HCT116 (cell line): ENCODE results near the gene NOL3. TPM values are rescaled to one million over a fixed set of nuclear protein-coding genes. Genes with fewer than 3 reads are reported as not detected.

ENCODE experiments used
- ATAC-seq: fragments of 200-7000 bp; cut with Tn5 transposase; 2 replicates; pipeline ENCODE4 v1.9.1; 2020; ENCODE audit warnings: mild to moderate bottlenecking, moderate library complexity
- BruUV-seq: library from RNA; stranded (reverse); fragments of 400-500 nt; replicated peaks from 2 replicates; lab custom pipeline; 2021; lab: Mats Ljungman, UMichigan
- CTCF ChIA-PET: fragments of 300-600 bp; sonication (Branson Sonifier 250); formaldehyde crosslinking; loops from one replicate; lab custom pipeline; 2021; ENCODE audit warnings: antibody characterized with exemption; lab: Charles Lee
- POLR2A ChIA-PET: fragments of 300-600, 350-600 bp; sonication (Branson Sonifier 250); formaldehyde crosslinking; loops from one replicate; lab custom pipeline; 2021; ENCODE audit warnings: antibody characterized with exemption; lab: Charles Lee
- RAD21 ChIA-PET, 2 experiments: fragments of 300-600 bp; sonication (Branson Sonifier 250); formaldehyde crosslinking; loops; one replicate each; lab custom pipeline; 2023; ENCODE audit warnings: low total read pairs in 2 of 2; ENCODE audit not compliant: uncharacterized antibody in 2 of 2, unreplicated experiment in 2 of 2, low non-redundant PET in 1 of 2; lab: Charles Lee
- DNase-seq: peaks from one replicate; pipeline ENCODE4 v3.0.0-alpha.2; 2010; ENCODE audit warnings: low read depth, low spot score
- H2AFZ ChIP-seq: fragments of 200-600 bp; shearing (Covaris generic), sonication (generic); 2 replicates; pipeline ENCODE4 v1.6.1; 2017; ENCODE audit warnings: low read depth, mixed run types, mixed read lengths, antibody characterized with exemption, low read length; ENCODE audit not compliant: poor library complexity, severe bottlenecking
- H3K27ac ChIP-seq: 2 replicates; pipeline ENCODE4 v1.5.1; 2012; ENCODE audit warnings: low read depth, low read length
- H3K27me3 ChIP-seq: fragments of 200-600 bp; sonication (generic); 2 replicates; pipeline ENCODE4 v1.6.1; 2016; ENCODE audit warnings: mixed run types, low read length, mixed read lengths; ENCODE audit not compliant: insufficient read depth
- H3K36me3 ChIP-seq, 2 experiments: fragments of 200-500 bp in 1 of 2; fragments of 200-600 bp in 1 of 2; sonication (Bioruptor generic) in 1 of 2; sonication (generic) in 1 of 2; 2 replicates each; pipeline versions ENCODE4 v1.5.1 to v1.6.1; 2014 to 2016; ENCODE audit warnings: low read length in 2 of 2, inconsistent platforms in 1 of 2, mixed read lengths in 1 of 2, mixed run types in 1 of 2; ENCODE audit not compliant: insufficient read depth in 2 of 2, control insufficient read depth in 1 of 2
- H3K4me1 ChIP-seq, 2 experiments: fragments of 200-600 bp in 1 of 2; sonication (generic) in 1 of 2; 2 replicates each; pipeline versions ENCODE4 v1.5.1 to v1.6.1; 2012 to 2017; ENCODE audit warnings: low read length in 2 of 2, inconsistent platforms in 1 of 2, mild to moderate bottlenecking in 1 of 2, mixed read lengths in 1 of 2, mixed run types in 1 of 2, moderate library complexity in 1 of 2; ENCODE audit not compliant: insufficient read depth in 2 of 2, control insufficient read depth in 1 of 2
- H3K4me2 ChIP-seq: fragments of 200-600 bp; sonication (generic); 2 replicates; pipeline ENCODE4 v1.6.1; 2017; ENCODE audit warnings: mixed run types, low read length, mixed read lengths
- H3K4me3 ChIP-seq, 2 experiments: fragments of 200-600 bp in 1 of 2; sonication (generic) in 1 of 2; replicated peaks in 1 of 2; 2 replicates each; pipeline ENCODE4 v1.5.1; 2011 to 2016; ENCODE audit warnings: low read length in 2 of 2, control low read depth in 1 of 2, low read depth in 1 of 2, mild to moderate bottlenecking in 1 of 2, mixed read lengths in 1 of 2, mixed run types in 1 of 2
- H3K79me2 ChIP-seq: fragments of 200-600 bp; sonication (generic); 2 replicates; pipeline ENCODE4 v1.6.1; 2017; ENCODE audit warnings: mild to moderate bottlenecking, mixed run types, low read length, moderate library complexity, mixed read lengths; ENCODE audit not compliant: insufficient read depth
- H3K9ac ChIP-seq: fragments of 200-600 bp; sonication (generic); 2 replicates; pipeline ENCODE4 v1.6.1; 2016; ENCODE audit warnings: low read length, mixed read lengths
- H3K9me2 ChIP-seq: fragments of 200-600 bp; sonication (generic), shearing (Covaris generic); 2 replicates; pipeline ENCODE4 v1.6.1; 2017; ENCODE audit warnings: mixed run types, mild to moderate bottlenecking, moderate library complexity; ENCODE audit not compliant: insufficient read depth
- H3K9me3 ChIP-seq, 2 experiments: fragments of 200-500 bp in 1 of 2; fragments of 200-600 bp in 1 of 2; sonication (Bioruptor generic) in 1 of 2; sonication (generic) in 1 of 2; 2 replicates each; pipeline ENCODE4 v1.6.1; 2014 to 2017; ENCODE audit warnings: low read length in 2 of 2, mixed read lengths in 2 of 2, inconsistent platforms in 1 of 2, low read depth in 1 of 2, mild to moderate bottlenecking in 1 of 2, mixed run types in 1 of 2, moderate library complexity in 1 of 2; ENCODE audit not compliant: control insufficient read depth in 1 of 2, insufficient read depth in 1 of 2
- H4K20me1 ChIP-seq: fragments of 200-600 bp; sonication (generic), shearing (Covaris generic); 2 replicates; pipeline ENCODE4 v1.6.1; 2017; ENCODE audit warnings: mixed run types, mild to moderate bottlenecking, moderate library complexity; ENCODE audit not compliant: insufficient read depth
- ATF3 ChIP-seq: IDR thresholded peaks from 2 replicates; pipeline ENCODE4 v1.6.1; 2012
- CBX3 ChIP-seq: IDR thresholded peaks from 2 replicates; pipeline ENCODE4 v1.6.1; 2012; ENCODE audit warnings: low read depth
- CEBPB ChIP-seq: IDR thresholded peaks from 2 replicates; pipeline ENCODE4 v1.6.1; 2012; ENCODE audit warnings: low read depth
- CTCF ChIP-seq, 3 experiments: fragments of 200-600 bp in 1 of 3; sonication (generic) in 1 of 3; IDR thresholded peaks in 2 of 3; conservative IDR thresholded peaks in 1 of 3; 2 replicates each; pipeline ENCODE4 v1.5.1; 2012 to 2017; ENCODE audit warnings: low read depth in 2 of 3, low read length in 2 of 3, antibody characterized with exemption in 1 of 3, borderline replicate concordance in 1 of 3, control low read depth in 1 of 3, mild to moderate bottlenecking in 1 of 3, mixed read lengths in 1 of 3, mixed run types in 1 of 3, moderate library complexity in 1 of 3; ENCODE audit not compliant: insufficient read depth in 1 of 3
- EGR1 ChIP-seq: IDR thresholded peaks from 2 replicates; pipeline ENCODE4 v1.6.1; 2012; ENCODE audit warnings: low read depth
- ELF1 ChIP-seq: IDR thresholded peaks from 2 replicates; pipeline ENCODE4 v1.6.1; 2012; ENCODE audit warnings: low read depth, borderline replicate concordance
- EZH2phosphoT487 ChIP-seq: fragments of 200-600 bp; IDR thresholded peaks from 2 replicates; pipeline ENCODE4 v1.6.1; 2018; ENCODE audit warnings: antibody characterized with exemption, borderline replicate concordance
- FOSL1 ChIP-seq: IDR thresholded peaks from 2 replicates; pipeline ENCODE4 v1.6.1; 2012; ENCODE audit warnings: low read depth
- JUND ChIP-seq: IDR thresholded peaks from 2 replicates; pipeline ENCODE4 v1.6.1; 2012
- MAX ChIP-seq: IDR thresholded peaks from 2 replicates; pipeline ENCODE4 v1.6.1; 2012
- REST ChIP-seq: IDR thresholded peaks from 2 replicates; pipeline ENCODE4 v1.6.1; 2012; ENCODE audit warnings: low read depth
- SIN3A ChIP-seq: IDR thresholded peaks from 2 replicates; pipeline ENCODE4 v1.6.1; 2012; ENCODE audit warnings: low read depth
- SP1 ChIP-seq: IDR thresholded peaks from 2 replicates; pipeline ENCODE4 v1.6.1; 2012; ENCODE audit warnings: low read depth
- YY1 ChIP-seq: IDR thresholded peaks from 2 replicates; pipeline ENCODE4 v1.6.1; 2011; ENCODE audit warnings: low read length, low read depth, moderate library complexity, mild to moderate bottlenecking; ENCODE audit not compliant: insufficient replicate concordance; ENCODE audit errors: extremely low read depth
- ZFX ChIP-seq: fragments of 450-650 bp; IDR thresholded peaks from 2 replicates; pipeline ENCODE4 v1.6.1; 2017
- ZNF274 ChIP-seq: fragments of 200-500 bp; sonication (Bioruptor generic); IDR thresholded peaks from 2 replicates; pipeline ENCODE4 v1.6.1; 2014; ENCODE audit warnings: mild to moderate bottlenecking, low read depth, low read length, inconsistent platforms
- intact Hi-C: fragments of 100-400 bp; cut with micrococcal nuclease; formaldehyde crosslinking; loops from 2 replicates; pipeline ENCODE4 v1.10.0; 2022
- total RNA-seq: library from RNA; stranded (reverse); gene quantifications from one replicate; pipeline ENCODE4 v1.2.1, GENCODE V29; 2021; ENCODE audit not compliant: unreplicated experiment

Gene NOL3
- total RNA-seq, 1 experiment from 2014 or later = 54.0 TPM

GRCh38 chr16:67163999-67164558 is 6.3 kb upstream of the NOL3 start:
- ChIA-PET CTCF (no interaction called here), RAD21 (no interaction called here), POLR2A (no interaction called here)
- TF ChIP-seq EZH2phosphoT487 = no peak
- no peak for TF ChIP-seq FOSL1
- TF ChIP-seq ZFX = no peak
- no peak for TF ChIP-seq CBX3
- no peak for TF ChIP-seq ELF1
- TF ChIP-seq SP1 = no peak
- TF ChIP-seq EGR1 = no peak
- no peak for TF ChIP-seq SIN3A
- no peak for TF ChIP-seq YY1
- TF ChIP-seq JUND = no peak
- no peak for TF ChIP-seq MAX
- TF ChIP-seq CTCF (IDR thresholded peaks at IDR 0.05 in 2 of 3, conservative IDR thresholded peaks at IDR 0.05 in 1 of 3; ENCODE audit: borderline replicate concordance in 1 of 3, insufficient read depth in 1 of 3, low read depth in 2 of 3, low read length in 2 of 3) = no peak
- TF ChIP-seq ATF3 = no peak
- TF ChIP-seq ZNF274 = no peak
- no peak for TF ChIP-seq REST
- TF ChIP-seq CEBPB = no peak
- Histone ChIP-seq H3K4me3 (no peak overlapping the region), H3K9ac (peak overlapping the region; percentile 52; the same call in 1 of the 2 replicates), H2AFZ (no peak overlapping the region), H3K27ac (peak overlapping the region; percentile 13; the same call in 1 of the 2 replicates), H3K27me3 (no peaks in the 10 kb centered on the region), H3K79me2 (no peaks in the 10 kb centered on the region; the same call in 1 of the 2 replicates), H3K4me2 (peak overlapping the region; percentile 65), H3K9me2 (no peaks in the 10 kb centered on the region), H3K9me3 (no peaks in the 10 kb centered on the region), H3K4me1 (peaks cover 20 to 30% of the 10 kb centered on the region in 2 experiments), H3K36me3 (no peaks in the 10 kb centered on the region), H4K20me1 (no peaks in the 10 kb centered on the region)
- no peak for ATAC-seq
- BruUV-seq = no TSS peak
- no peak for DNase-seq
- intact Hi-C loops = no loop called here
